Islet of Langerhans (tissue), 1 donor: ENCODE data around the gene NEURL2.
A peak's percentile ranks its signal among the peaks of the same experiment; 100 is the strongest.
"Not testable (repeated sequence)": the region's sequence is repeated elsewhere in the genome, so short reads cannot be mapped to it uniquely, and the experiment has no call there.

Source experiments
- FAIRE-seq: peaks from one replicate; lab custom pipeline; 2011; peaks lifted over from hg19 to GRCh38; lab: Jason Lieb, UNC

The NEURL2 gene

DNA sequence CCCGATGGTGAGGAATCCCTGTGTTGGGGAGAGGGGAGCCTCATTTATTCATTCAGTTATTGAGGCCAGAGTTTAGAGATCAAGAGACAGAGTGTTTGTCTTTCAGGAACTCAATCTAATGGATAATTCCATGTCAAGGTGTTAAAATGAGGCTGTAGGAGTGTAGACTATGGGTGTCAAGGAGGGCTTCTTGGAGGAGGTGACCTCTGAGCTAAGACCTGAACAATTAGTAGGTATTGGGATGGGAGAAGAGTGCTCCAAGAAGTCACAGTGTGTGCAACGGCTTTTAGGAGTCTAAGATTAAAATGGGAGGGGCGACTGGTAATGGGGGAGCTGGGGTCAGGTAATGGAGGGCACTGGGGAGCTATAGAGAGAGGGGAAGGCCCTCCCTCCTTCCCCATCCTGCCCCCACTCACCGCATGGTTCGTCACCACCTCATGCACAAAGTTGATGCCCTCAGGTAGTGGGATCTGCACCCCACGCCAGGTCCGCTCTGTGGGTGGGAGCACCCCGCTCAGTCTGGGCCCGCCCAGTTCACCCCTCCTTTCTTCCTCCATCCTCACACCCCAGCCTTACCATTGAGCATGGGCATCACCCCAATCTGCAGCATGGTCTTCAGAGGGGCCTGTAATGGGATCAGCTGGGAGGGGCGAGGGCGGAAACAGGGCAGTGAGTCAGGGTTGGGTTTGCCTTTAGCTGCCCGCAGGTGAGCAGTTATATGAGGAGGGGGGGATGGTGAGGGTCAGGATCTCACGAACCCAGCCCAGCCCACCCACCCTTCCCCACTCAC is 8.2 kb upstream of the NEURL2 start:
- no peak for FAIRE-seq

DNA sequence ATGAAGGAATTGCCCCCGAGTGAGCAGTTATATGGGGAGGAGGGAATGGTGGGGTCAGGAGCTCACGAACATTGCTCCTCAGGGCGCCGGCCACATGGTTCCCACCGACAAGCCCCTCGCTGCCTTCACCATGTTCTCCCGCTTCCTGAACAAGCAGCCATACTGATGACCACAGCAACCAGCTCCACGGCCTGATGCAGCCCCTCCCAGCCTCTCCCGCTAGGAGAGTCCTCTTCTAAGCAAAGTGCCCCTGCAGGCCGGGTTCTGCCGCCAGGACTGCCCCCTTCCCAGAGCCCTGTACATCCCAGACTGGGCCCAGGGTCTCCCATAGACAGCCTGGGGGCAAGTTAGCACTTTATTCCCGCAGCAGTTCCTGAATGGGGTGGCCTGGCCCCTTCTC is 7.3 kb upstream of the NEURL2 start:
- no peak for FAIRE-seq

DNA sequence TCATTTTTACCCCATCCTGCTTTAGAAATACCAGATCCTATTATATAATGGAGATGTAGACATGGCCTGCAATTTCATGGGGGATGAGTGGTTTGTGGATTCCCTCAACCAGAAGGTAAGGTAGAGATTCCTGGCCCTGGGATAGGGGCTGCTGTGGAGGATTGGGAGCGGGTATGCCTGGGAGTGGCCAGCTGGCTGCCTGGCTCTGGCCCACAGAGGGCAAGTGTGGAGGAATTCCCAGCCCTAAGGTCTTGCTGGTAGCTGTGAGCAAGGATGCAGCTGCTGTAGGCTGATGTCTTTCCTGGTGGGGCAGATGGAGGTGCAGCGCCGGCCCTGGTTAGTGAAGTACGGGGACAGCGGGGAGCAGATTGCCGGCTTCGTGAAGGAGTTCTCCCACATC is 6.7 kb upstream of the NEURL2 start:
- no peak for FAIRE-seq

GRCh38 chr20:45897289-45897688 is 6.3 kb upstream of the NEURL2 start:
- FAIRE-seq: no peak

DNA sequence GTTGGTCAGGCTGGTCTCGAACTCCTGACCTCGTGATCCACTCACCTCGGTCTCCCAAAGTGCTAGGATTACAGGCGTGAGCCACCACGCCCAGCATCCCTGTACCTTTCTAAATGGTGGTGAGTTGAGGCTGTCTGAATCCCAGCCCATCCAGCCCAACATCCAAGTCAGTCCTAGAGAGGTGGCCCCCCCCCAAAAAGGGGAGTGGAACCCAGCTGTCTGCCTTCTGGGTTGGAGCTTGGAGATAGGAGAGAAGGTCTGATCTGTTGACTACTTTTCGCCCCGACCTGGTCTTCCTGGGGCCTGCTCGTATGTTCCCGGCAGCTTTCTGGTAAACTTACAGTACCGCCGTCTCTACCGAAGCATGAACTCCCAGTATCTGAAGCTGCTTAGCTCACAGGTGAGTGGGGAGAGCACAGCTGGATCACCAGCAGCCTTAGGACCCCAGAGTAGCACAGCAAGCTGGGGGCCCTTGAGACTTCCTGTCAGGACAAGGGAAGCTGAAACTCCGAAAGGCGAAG is 5.7 kb upstream of the NEURL2 start:
- no peak for FAIRE-seq

GRCh38 chr20:45894797-45895196 is 3.8 kb upstream of the NEURL2 start:
- no peak for FAIRE-seq

GRCh38 chr20:45893831-45894230 is 2.8 kb upstream of the NEURL2 start:
- FAIRE-seq: no peak

GRCh38 chr20:45892828-45893500 is 2.0 kb upstream of the NEURL2 start:
- FAIRE-seq: no peak

GRCh38 chr20:45892049-45892825 is 1.2 kb upstream of the NEURL2 start:
- FAIRE-seq: no peak

DNA sequence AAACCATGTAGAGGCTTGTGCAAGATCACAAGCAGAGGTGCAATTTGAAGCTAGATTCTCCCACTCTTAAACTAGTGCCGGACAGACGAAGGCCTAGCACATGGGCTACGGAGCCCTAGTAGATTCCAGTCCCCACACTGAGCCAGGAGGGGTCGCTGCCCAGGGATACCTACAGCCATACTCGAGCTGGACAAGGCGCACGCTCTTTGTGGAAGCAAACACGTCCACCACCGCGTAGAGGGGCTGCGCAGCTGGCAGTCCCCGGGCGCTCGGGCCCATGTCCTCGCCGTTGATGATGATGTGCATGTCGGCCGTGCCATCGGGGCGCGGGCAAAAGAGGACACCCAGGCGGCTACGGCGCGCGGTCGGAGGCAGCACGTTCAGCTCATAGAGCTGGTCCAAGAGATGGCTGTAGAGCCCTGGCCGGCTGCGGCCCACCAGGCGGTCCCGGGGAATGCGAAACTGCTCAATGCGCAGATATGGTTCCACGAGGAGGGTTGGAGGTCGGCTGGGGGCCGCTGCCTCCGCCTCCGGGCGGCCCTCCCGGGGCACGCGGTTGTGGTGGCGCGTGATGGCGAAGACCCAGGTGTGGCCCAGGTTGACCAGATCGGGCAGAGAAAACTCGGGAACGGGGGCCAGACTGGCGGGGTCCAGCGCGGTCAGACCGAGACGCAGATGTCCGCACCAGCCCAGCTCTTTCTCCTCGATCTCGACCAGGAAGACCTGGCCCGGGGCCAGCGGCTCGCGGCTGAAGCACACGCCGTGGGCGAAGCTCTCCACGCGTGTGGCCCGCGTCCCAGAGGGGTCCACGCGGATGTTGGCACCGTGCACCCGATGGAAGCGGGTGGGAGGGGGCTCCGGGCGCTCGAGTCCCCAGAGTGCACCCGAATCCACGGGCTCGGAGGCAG is 677 bp downstream of the NEURL2 start:
- FAIRE-seq: no peak

DNA sequence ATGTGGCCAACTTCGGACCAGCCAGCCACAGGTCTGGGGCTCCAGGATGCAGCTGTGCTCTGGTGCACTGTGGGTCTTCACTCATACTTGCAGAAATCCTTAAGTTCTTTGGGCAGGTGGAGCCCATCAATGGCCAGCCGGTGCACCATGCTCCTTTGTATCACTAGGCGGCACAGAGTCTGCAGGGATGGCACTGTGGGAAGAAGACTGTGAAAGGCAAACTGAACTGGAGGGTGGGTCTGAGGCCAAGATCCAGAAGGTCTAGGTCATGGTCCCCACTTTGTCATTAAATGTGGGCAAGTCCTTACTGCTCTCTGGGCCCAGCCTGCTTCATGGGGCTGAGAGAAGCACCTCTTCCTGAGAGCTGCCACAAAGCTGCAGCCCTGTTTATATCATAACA is 2.3 kb downstream of the NEURL2 start:
- no peak for FAIRE-seq

- FAIRE-seq: no peak
Observed at GRCh38 chr20:45887346-45887715, 3.7 kb downstream of the NEURL2 start, which contains the start of gene SPATA25. SPATA25 (minus strand) TSS chr20:45887622; CDS start chr20:45887590, 32 bp downstream.

- no peak for FAIRE-seq
Observed at GRCh38 chr20:45886590-45887345, 4.2 kb downstream of the NEURL2 start.

GRCh38 chr20:45883100-45883469 is 7.9 kb downstream of the NEURL2 start:
- no peak for FAIRE-seq

DNA sequence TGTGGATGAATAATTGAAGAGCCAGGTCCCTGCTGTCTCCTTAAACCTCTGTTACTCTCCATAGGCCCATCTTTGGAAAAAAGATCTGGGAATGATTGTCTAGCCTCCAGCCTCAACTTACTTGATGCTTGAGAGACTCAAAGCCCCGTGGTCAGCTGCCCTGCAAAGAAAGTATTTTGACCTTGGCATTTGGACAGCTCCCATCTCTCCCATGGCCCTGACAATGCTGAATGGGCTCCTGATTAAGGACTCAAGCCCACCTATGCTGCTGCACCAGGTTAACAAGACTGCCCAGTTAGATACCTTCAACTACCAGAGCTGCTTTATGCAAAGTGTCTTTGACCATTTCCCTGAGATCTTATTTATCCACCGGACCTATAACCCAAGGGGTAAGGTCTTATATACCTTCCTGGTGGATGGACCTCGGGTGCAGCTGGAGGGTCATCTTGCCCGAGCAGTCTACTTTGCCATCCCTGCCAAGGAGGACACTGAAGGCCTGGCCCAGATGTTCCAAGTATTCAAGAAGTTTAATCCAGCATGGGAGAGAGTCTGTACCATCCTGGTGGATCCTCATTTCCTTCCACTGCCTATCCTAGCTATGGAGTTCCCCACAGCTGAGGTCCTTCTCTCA is 8.4 kb downstream of the NEURL2 start:
- FAIRE-seq: no peak

- FAIRE-seq: peak; percentile 86
Observed at GRCh38 chr20:45880988-45881788, 9.8 kb downstream of the NEURL2 start, which contains the start of gene ZSWIM1. ZSWIM1 (plus strand) TSS chr20:45881227; CDS start chr20:45882593, 1,366 bp downstream.

GRCh38 chr20:45878076-45878761 is 12.8 kb downstream of the NEURL2 start:
- no peak for FAIRE-seq

GRCh38 chr20:45874576-45874975 is 16.4 kb downstream of the NEURL2 start:
- no peak for FAIRE-seq

GRCh38 chr20:45874104-45874481 is 16.9 kb downstream of the NEURL2 start:
- FAIRE-seq: not testable (repeated sequence)
